Type B pancreatic cell (in vitro differentiated cells): Measurements from ENCODE around the gene FOXJ1. TPM values are rescaled to one million over a fixed set of nuclear protein-coding genes. Genes with fewer than 3 reads are reported as not detected.

Source experiments
- DNase-seq: peaks from one replicate; pipeline ENCODE4 v3.0.0; 2021; ENCODE audit warnings: mixed read lengths; ENCODE audit not compliant: unreplicated experiment; ENCODE audit errors: extremely low spot score
- H3K27ac Mint-ChIP-seq: 2 replicates; pipeline ENCODE4 v1.8.0; 2021; ENCODE audit warnings: mild to moderate bottlenecking, mixed read lengths
- H3K27me3 Mint-ChIP-seq: 2 replicates; pipeline ENCODE4 v1.8.0; 2021; ENCODE audit warnings: mixed read lengths
- H3K36me3 Mint-ChIP-seq: 2 replicates; pipeline ENCODE4 v1.8.0; 2021; ENCODE audit warnings: mixed read lengths
- H3K4me1 Mint-ChIP-seq: one replicate; pipeline ENCODE4 v1.8.0; 2021; ENCODE audit warnings: mixed read lengths; ENCODE audit not compliant: unreplicated experiment
- H3K4me3 Mint-ChIP-seq: 2 replicates; pipeline ENCODE4 v1.8.0; 2021; ENCODE audit warnings: mild to moderate bottlenecking, mixed read lengths
- H3K9me3 Mint-ChIP-seq: 2 replicates; pipeline ENCODE4 v1.8.0; 2021; ENCODE audit warnings: mixed read lengths
- total RNA-seq: library from RNA; stranded (reverse); gene quantifications from 2 replicates; pipeline ENCODE4 v1.2.1, GENCODE V29; 2021; ENCODE audit warnings: low replicate concordance
- TF ChIP-seq, protein P1 (sequence below): fragments of 200-600 bp; sonication (generic); conservative IDR thresholded peaks from 2 replicates; pipeline ENCODE4 v1.5.0; 2021; ENCODE audit warnings: antibody characterized with exemption, mild to moderate bottlenecking

Gene FOXJ1
- total RNA-seq, 1 donor from 2014 or later = 18.2 TPM

- Mint-ChIP-seq H3K36me3 (no peaks in the 10 kb centered on the region), H3K4me1 (peaks cover 4% of the 10 kb centered on the region), H3K4me3 (no peak overlapping the region), H3K27ac (no peak overlapping the region), H3K9me3 (no peaks in the 10 kb centered on the region), H3K27me3 (peaks cover 35% of the 10 kb centered on the region)
- DNase-seq = no peak
- TF ChIP-seq, protein P1, sequence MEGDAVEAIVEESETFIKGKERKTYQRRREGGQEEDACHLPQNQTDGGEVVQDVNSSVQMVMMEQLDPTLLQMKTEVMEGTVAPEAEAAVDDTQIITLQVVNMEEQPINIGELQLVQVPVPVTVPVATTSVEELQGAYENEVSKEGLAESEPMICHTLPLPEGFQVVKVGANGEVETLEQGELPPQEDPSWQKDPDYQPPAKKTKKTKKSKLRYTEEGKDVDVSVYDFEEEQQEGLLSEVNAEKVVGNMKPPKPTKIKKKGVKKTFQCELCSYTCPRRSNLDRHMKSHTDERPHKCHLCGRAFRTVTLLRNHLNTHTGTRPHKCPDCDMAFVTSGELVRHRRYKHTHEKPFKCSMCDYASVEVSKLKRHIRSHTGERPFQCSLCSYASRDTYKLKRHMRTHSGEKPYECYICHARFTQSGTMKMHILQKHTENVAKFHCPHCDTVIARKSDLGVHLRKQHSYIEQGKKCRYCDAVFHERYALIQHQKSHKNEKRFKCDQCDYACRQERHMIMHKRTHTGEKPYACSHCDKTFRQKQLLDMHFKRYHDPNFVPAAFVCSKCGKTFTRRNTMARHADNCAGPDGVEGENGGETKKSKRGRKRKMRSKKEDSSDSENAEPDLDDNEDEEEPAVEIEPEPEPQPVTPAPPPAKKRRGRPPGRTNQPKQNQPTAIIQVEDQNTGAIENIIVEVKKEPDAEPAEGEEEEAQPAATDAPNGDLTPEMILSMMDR = no peak
Observed at GRCh38 chr17:76132574-76133338, 8.3 kb downstream of the FOXJ1 start.

- TF ChIP-seq, protein P1 = no peak
- H3K27me3 Mint-ChIP-seq = peaks cover 33% of the 10 kb centered on the region
- no peaks in the 10 kb centered on the region for H3K36me3 Mint-ChIP-seq
- H3K4me3 Mint-ChIP-seq = no peak overlapping the region
- no peak for DNase-seq
- H3K27ac Mint-ChIP-seq = no peak overlapping the region
- no peaks in the 10 kb centered on the region for H3K9me3 Mint-ChIP-seq
- H3K4me1 Mint-ChIP-seq = peaks cover 4% of the 10 kb centered on the region
Observed at GRCh38 chr17:76131692-76132573, 9.1 kb downstream of the FOXJ1 start.

DNA sequence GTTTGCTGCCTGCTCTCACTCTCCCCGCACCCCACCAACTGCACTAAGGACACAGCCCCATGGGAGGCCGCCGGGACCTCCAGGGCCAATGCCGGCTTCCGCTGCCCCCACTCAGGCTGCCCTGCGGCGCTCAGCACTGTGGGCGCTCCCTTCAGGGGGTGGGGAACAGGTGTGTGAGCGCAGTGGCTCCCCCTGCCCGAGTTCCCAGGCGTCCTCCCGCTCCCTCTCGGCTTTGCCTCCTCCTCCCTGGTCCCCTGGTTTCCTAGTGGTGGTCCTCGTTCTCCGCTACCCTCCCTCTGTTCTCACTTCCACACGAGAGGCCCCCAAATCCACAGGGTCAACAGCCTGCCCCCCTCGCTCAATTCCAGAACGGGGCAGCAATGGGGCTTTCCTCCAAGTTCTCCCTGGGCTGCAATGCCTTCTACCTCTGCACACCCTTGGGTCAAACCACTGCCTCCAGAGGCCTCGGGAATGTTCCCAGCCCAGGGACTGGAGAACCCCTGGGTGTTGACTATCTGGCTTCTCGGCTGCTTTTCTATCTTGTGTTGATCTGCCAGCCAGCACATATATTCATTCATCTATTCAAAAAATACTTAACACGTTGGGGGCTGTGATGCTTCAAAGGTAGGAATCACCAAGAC lies 9.9 kb downstream of the FOXJ1 start:
- Mint-ChIP-seq H3K36me3 (no peaks in the 10 kb centered on the region), H3K9me3 (no peaks in the 10 kb centered on the region), H3K27me3 (peaks cover 27% of the 10 kb centered on the region), H3K4me3 (no peak overlapping the region), H3K4me1 (peaks cover 4% of the 10 kb centered on the region), H3K27ac (no peak overlapping the region)
- DNase-seq = no peak
- TF ChIP-seq, protein P1 = no peak

- Mint-ChIP-seq H3K9me3 (no peaks in the 10 kb centered on the region), H3K4me1 (peaks cover 4% of the 10 kb centered on the region), H3K4me3 (no peak overlapping the region), H3K36me3 (no peaks in the 10 kb centered on the region), H3K27ac (no peak overlapping the region), H3K27me3 (peaks cover 26% of the 10 kb centered on the region)
- TF ChIP-seq, protein P1 = no peak
- DNase-seq = no peak
Observed at GRCh38 chr17:76130473-76130872, 10.6 kb downstream of the FOXJ1 start.

- Mint-ChIP-seq H3K9me3 (no peaks in the 10 kb centered on the region), H3K27ac (no peak overlapping the region), H3K4me1 (no peaks in the 10 kb centered on the region), H3K4me3 (no peak overlapping the region), H3K27me3 (peaks cover 2% of the 10 kb centered on the region), H3K36me3 (no peaks in the 10 kb centered on the region)
- no peak for DNase-seq
- TF ChIP-seq, protein P1 = no peak
Observed at GRCh38 chr17:76125922-76126321, 15.1 kb downstream of the FOXJ1 start.
